Measurements from ENCODE around the gene DDX5.

Gene DDX5

DNA sequence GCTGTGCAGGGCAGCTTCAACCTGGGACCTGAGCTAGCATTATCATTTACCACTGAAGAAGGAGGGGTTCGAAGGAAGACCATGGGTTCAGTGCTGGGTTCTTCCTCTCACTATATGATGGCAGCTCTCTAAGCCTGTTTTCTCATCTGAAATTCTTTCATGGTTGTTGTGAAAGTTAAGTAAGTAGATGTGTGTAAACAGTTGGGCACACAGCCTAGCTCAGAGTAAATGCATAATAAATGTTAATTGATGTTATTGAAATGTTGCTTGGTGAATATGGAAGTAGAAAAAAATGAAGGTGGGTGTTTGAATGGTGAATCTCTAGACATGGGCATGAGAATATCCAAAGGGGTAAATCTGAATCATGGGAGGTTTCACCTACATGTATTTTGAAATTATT, 9.7 kb upstream of the DDX5 start:
- ATAC-seq: no peak
- TF ChIP-seq ZC3H10 (CRISPR knock-in tag; IDR thresholded peaks at IDR 0.05): no peak
- TF ChIP-seq RARB (CRISPR knock-in tag; IDR thresholded peaks at IDR 0.05): no peak
- TF ChIP-seq ZFP3 (CRISPR knock-in tag; IDR thresholded peaks at IDR 0.05): no peak
- no peak for TF ChIP-seq SNAI2 (CRISPR knock-in tag; IDR thresholded peaks at IDR 0.05)
- TF ChIP-seq TOX (CRISPR knock-in tag; IDR thresholded peaks at IDR 0.05; ENCODE audit: borderline replicate concordance): no peak
- no peak for TF ChIP-seq TCF4 (CRISPR knock-in tag; IDR thresholded peaks at IDR 0.05; ENCODE audit: borderline replicate concordance)
- TF ChIP-seq PPARA (CRISPR knock-in tag; IDR thresholded peaks at IDR 0.05; ENCODE audit: borderline replicate concordance): no peak
- TF ChIP-seq ESRRG (CRISPR knock-in tag; IDR thresholded peaks at IDR 0.05): no peak
- TF ChIP-seq, protein P1, sequence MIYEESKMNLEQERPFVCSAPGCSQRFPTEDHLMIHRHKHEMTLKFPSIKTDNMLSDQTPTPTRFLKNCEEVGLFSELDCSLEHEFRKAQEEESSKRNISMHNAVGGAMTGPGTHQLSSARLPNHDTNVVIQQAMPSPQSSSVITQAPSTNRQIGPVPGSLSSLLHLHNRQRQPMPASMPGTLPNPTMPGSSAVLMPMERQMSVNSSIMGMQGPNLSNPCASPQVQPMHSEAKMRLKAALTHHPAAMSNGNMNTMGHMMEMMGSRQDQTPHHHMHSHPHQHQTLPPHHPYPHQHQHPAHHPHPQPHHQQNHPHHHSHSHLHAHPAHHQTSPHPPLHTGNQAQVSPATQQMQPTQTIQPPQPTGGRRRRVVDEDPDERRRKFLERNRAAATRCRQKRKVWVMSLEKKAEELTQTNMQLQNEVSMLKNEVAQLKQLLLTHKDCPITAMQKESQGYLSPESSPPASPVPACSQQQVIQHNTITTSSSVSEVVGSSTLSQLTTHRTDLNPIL (CRISPR knock-in tag; IDR thresholded peaks at IDR 0.05; ENCODE audit: low read depth): no peak

DNA sequence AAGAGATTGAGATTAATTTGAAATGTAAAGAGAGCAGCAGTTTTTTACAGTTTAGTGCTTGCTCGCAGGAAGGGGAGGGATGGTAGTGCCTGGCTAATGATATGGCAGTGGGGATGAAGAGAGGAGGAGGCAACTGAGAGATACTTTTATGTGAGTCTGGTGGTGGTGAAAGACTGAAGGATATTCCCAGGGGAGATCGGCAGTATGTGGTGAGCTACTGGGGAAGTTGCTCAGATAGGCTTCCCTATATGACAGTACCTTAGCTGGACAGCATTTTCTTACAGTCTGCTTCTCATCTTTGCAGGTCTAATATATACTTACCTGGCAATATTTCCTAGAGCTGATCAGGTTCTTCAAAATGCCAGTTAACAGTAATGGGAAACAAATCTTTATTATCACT, 9.3 kb upstream of the DDX5 start:
- no peak for ATAC-seq
- no peak for TF ChIP-seq ZNF70 (CRISPR knock-in tag; IDR thresholded peaks at IDR 0.05)
- TF ChIP-seq ZNF565 (CRISPR knock-in tag; conservative IDR thresholded peaks at IDR 0.05; ENCODE audit: low read depth): no peak
- TF ChIP-seq, protein P1 (CRISPR knock-in tag; IDR thresholded peaks at IDR 0.05; ENCODE audit: low read depth): no peak
- no peak for TF ChIP-seq ZFP3 (CRISPR knock-in tag; IDR thresholded peaks at IDR 0.05)
- no peak for TF ChIP-seq ARNTL (CRISPR knock-in tag; IDR thresholded peaks at IDR 0.05; ENCODE audit: borderline replicate concordance, low read depth)
- TF ChIP-seq TCF4 (CRISPR knock-in tag; IDR thresholded peaks at IDR 0.05; ENCODE audit: borderline replicate concordance): no peak
- no peak for TF ChIP-seq ISL1 (CRISPR knock-in tag; IDR thresholded peaks at IDR 0.05)
- TF ChIP-seq CSDC2 (CRISPR knock-in tag; IDR thresholded peaks at IDR 0.05): no peak
- no peak for TF ChIP-seq ZFP30 (CRISPR knock-in tag; IDR thresholded peaks at IDR 0.05)
- TF ChIP-seq, protein P2, sequence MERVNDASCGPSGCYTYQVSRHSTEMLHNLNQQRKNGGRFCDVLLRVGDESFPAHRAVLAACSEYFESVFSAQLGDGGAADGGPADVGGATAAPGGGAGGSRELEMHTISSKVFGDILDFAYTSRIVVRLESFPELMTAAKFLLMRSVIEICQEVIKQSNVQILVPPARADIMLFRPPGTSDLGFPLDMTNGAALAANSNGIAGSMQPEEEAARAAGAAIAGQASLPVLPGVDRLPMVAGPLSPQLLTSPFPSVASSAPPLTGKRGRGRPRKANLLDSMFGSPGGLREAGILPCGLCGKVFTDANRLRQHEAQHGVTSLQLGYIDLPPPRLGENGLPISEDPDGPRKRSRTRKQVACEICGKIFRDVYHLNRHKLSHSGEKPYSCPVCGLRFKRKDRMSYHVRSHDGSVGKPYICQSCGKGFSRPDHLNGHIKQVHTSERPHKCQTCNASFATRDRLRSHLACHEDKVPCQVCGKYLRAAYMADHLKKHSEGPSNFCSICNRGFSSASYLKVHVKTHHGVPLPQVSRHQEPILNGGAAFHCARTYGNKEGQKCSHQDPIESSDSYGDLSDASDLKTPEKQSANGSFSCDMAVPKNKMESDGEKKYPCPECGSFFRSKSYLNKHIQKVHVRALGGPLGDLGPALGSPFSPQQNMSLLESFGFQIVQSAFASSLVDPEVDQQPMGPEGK (CRISPR knock-in tag; IDR thresholded peaks at IDR 0.05; ENCODE audit: borderline replicate concordance): no peak
- TF ChIP-seq ZC3H10 (CRISPR knock-in tag; IDR thresholded peaks at IDR 0.05): no peak
- no peak for TF ChIP-seq RARB (CRISPR knock-in tag; IDR thresholded peaks at IDR 0.05)
- TF ChIP-seq BACH2 (CRISPR knock-in tag; IDR thresholded peaks at IDR 0.05; ENCODE audit: borderline replicate concordance): no peak
- TF ChIP-seq PPARA (CRISPR knock-in tag; IDR thresholded peaks at IDR 0.05; ENCODE audit: borderline replicate concordance): no peak
- no peak for TF ChIP-seq ESRRG (CRISPR knock-in tag; IDR thresholded peaks at IDR 0.05)
- TF ChIP-seq SNAI2 (CRISPR knock-in tag; IDR thresholded peaks at IDR 0.05): no peak
- TF ChIP-seq OSR1 (CRISPR knock-in tag; IDR thresholded peaks at IDR 0.05): no peak
- TF ChIP-seq, protein P3, sequence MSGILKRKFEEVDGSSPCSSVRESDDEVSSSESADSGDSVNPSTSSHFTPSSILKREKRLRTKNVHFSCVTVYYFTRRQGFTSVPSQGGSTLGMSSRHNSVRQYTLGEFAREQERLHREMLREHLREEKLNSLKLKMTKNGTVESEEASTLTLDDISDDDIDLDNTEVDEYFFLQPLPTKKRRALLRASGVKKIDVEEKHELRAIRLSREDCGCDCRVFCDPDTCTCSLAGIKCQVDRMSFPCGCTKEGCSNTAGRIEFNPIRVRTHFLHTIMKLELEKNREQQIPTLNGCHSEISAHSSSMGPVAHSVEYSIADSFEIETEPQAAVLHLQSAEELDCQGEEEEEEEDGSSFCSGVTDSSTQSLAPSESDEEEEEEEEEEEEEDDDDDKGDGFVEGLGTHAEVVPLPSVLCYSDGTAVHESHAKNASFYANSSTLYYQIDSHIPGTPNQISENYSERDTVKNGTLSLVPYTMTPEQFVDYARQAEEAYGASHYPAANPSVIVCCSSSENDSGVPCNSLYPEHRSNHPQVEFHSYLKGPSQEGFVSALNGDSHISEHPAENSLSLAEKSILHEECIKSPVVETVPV (CRISPR knock-in tag; IDR thresholded peaks at IDR 0.05): no peak

DNA sequence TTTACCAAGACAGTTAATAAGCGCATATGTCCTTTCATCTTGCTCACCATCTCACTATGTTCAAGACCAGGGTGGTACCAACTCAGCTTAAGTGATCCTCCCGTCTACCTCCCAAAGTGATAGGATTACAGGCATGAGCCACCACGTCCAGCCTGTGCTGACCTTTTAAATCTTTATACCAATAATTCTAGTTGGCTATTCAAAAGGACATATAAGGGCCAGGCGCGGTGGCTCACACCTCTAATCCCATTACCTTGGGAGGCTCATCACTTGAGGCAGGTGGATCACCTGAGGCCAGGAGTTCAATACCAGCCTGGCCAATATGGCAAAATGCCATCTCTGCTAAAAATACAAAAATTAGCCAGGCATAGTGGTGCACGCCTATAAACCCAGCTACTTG, 3.1 kb upstream of the DDX5 start:
- TF ChIP-seq, protein P2 (CRISPR knock-in tag; IDR thresholded peaks at IDR 0.05; ENCODE audit: borderline replicate concordance): no peak
- TF ChIP-seq, protein P3 (CRISPR knock-in tag; IDR thresholded peaks at IDR 0.05): no peak
- TF ChIP-seq, protein P4, sequence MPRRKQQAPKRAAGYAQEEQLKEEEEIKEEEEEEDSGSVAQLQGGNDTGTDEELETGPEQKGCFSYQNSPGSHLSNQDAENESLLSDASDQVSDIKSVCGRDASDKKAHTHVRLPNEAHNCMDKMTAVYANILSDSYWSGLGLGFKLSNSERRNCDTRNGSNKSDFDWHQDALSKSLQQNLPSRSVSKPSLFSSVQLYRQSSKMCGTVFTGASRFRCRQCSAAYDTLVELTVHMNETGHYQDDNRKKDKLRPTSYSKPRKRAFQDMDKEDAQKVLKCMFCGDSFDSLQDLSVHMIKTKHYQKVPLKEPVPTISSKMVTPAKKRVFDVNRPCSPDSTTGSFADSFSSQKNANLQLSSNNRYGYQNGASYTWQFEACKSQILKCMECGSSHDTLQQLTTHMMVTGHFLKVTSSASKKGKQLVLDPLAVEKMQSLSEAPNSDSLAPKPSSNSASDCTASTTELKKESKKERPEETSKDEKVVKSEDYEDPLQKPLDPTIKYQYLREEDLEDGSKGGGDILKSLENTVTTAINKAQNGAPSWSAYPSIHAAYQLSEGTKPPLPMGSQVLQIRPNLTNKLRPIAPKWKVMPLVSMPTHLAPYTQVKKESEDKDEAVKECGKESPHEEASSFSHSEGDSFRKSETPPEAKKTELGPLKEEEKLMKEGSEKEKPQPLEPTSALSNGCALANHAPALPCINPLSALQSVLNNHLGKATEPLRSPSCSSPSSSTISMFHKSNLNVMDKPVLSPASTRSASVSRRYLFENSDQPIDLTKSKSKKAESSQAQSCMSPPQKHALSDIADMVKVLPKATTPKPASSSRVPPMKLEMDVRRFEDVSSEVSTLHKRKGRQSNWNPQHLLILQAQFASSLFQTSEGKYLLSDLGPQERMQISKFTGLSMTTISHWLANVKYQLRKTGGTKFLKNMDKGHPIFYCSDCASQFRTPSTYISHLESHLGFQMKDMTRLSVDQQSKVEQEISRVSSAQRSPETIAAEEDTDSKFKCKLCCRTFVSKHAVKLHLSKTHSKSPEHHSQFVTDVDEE (CRISPR knock-in tag; IDR thresholded peaks at IDR 0.05): no peak
- TF ChIP-seq ISL1 (CRISPR knock-in tag; IDR thresholded peaks at IDR 0.05) (no peak), ZNF565 (CRISPR knock-in tag; conservative IDR thresholded peaks at IDR 0.05; ENCODE audit: low read depth) (no peak), BACH2 (CRISPR knock-in tag; IDR thresholded peaks at IDR 0.05; ENCODE audit: borderline replicate concordance) (no peak), ARNTL (CRISPR knock-in tag; IDR thresholded peaks at IDR 0.05; ENCODE audit: borderline replicate concordance, low read depth) (no peak), SNAI2 (CRISPR knock-in tag; IDR thresholded peaks at IDR 0.05) (no peak), GLIS3 (CRISPR knock-in tag; IDR thresholded peaks at IDR 0.05) (no peak)
- no peak for ATAC-seq
